Measurements from ENCODE around the gene PDGFRA. TPM values are rescaled to one million over a fixed set of nuclear protein-coding genes. Genes with fewer than 3 reads are reported as not detected.
"Not testable (repeated sequence)": the region's sequence is repeated elsewhere in the genome, so short reads cannot be mapped to it uniquely, and the experiment has no call there.

Gene PDGFRA
- total RNA-seq, 4 donors from 2014 or later: 92.2 to 164 (median 130) TPM

DNA sequence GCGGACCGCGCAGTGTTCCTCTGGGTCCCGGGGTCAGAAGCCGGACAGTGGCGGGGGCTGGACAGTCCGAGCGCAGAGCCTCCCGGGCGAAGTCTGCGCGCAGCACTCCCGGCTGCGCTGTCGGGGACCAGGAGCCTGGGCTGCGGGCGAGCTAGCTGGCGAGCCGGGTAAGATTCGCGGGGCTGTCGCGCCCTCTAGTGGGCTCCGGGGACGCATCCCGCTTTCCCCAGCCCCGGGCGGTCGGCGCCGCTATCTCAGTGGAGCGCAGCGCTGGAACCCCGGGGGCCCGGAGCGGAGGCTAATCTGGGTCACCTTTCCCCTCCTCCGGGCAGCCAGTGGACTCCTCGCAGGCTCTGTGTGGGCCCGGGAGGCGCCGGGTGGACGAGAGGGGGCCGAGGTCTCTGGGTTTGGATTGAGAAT lies 4.2 kb downstream of the PDGFRA start:
- peak overlapping the region in 3 of 4 donors; percentile 73 to 82 (median 76) for H3K27ac ChIP-seq
- peak; percentile 72 for ATAC-seq
- H3K4me1 ChIP-seq: peaks cover 0 to 53% (median 19%) of the 10 kb centered on the region in 3 donors
- H3K36me3 ChIP-seq: no peaks in the 10 kb centered on the region
- TF ChIP-seq POLR2A (IDR thresholded peaks at IDR 0.05) (peak in 1 of 2 donors; percentile 12), EP300 (IDR thresholded peaks at IDR 0.05) (no peak), POLR2AphosphoS5 (IDR thresholded peaks at IDR 0.05) (no peak)
- TF ChIP-seq, protein P1, sequence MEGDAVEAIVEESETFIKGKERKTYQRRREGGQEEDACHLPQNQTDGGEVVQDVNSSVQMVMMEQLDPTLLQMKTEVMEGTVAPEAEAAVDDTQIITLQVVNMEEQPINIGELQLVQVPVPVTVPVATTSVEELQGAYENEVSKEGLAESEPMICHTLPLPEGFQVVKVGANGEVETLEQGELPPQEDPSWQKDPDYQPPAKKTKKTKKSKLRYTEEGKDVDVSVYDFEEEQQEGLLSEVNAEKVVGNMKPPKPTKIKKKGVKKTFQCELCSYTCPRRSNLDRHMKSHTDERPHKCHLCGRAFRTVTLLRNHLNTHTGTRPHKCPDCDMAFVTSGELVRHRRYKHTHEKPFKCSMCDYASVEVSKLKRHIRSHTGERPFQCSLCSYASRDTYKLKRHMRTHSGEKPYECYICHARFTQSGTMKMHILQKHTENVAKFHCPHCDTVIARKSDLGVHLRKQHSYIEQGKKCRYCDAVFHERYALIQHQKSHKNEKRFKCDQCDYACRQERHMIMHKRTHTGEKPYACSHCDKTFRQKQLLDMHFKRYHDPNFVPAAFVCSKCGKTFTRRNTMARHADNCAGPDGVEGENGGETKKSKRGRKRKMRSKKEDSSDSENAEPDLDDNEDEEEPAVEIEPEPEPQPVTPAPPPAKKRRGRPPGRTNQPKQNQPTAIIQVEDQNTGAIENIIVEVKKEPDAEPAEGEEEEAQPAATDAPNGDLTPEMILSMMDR (IDR thresholded peaks at IDR 0.05): peak in 3 of 4 experiments; percentile 71 to 85 (median 77)
- peak overlapping the region; percentile 31 to 60 for H3K4me3 ChIP-seq
- peaks cover 91% of the 10 kb centered on the region for H3K27me3 ChIP-seq
- no CpG with 5 or more reads among the region's 43 CpGs for WGBS, 2 donors (ENCODE audit: low coverage in 1 of 2)
- H3K9me3 ChIP-seq: no peaks in the 10 kb centered on the region

DNA sequence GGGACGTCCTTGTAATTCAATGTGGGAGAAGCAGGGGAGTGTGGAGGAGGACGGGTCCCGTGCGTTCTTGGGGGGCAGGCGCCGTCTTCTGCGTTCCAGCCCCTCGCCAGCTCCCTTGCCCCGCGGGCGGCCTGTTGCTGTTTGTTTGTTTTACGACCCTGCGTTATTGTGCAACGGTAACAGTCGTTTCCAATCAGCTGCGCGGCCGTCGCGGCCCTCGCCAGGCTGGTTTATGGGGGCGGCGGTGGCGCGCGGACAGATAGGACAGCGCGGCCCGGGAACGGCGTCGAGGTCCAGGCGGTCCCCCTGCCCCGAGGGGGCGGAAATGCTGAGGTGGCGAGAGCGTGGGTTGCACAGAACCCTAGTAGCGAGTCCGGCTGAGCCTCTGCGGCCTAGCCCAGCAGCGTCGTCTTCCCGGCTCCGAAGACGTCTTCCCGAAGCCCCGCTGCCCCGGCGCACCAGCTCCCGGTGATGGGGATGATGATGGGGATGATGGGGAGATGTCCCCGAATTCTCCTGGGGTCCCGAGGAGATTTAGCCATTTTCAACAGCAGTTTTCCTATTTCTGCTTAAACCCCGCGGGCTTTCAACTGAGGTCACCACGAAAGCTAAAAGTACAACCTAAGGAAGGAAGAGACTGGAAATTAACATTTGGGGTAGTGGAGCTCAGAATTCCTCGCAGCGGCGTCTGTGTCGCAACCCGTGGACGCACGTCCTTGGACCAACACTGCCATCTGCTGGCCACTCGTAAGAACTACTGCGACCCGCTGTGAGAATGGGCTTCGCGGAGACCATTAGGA lies 4.8 kb downstream of the PDGFRA start:
- TF ChIP-seq EP300 (IDR thresholded peaks at IDR 0.05): no peak
- TF ChIP-seq POLR2A (IDR thresholded peaks at IDR 0.05): no peak
- TF ChIP-seq POLR2AphosphoS5 (IDR thresholded peaks at IDR 0.05): peak; percentile 17
- TF ChIP-seq, protein P1 (IDR thresholded peaks at IDR 0.05): peak; percentile 92 to 96 (median 92)
- Histone ChIP-seq H3K27ac (peak overlapping the region in 3 of 4 donors; percentile 73 to 82 (median 76)), H3K4me3 (peak overlapping the region; percentile 31 to 60), H3K27me3 (peaks cover 85% of the 10 kb centered on the region), H3K4me1 (peaks cover 0 to 47% (median 19%) of the 10 kb centered on the region in 3 donors), H3K36me3 (no peaks in the 10 kb centered on the region), H3K9me3 (no peaks in the 10 kb centered on the region)
- ATAC-seq: peak; percentile 36
- 0 to 16% methylated on average over 5 to 15 of the region's 67 CpGs for WGBS, 2 donors (ENCODE audit: low coverage in 1 of 2)

DNA sequence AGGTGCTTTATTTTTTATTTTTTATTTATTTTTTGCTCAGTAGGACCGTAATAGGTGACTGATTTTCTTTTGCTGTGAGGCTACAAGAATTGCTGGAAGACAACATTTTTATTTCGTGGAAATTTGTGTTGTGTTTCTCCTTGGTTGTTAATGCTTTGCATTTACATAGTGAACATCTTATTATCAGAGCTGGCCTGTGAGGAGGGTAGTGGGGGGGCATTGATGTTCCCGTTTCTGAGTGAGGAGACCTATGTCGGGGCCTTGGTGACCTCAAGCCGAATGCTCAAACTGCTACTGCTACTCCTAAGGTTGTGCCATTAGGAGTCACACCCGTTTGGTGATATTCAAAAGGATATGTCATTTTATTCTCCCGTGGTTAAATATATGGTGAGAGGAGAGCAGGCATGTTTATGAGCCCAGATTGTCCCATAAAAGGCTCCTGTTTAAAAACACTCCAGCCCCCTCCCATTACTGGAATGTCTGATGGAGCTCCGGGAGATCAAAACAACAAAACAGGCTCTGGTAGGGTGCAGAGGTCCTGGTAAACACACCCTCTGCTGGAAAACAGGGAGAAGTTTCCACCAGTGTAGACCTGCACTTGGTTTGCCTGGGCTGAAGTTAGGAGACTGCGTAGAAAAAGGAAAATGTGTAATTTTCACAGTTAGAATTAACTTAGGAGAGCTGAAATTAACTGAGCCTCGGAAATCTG lies 5.6 kb downstream of the PDGFRA start:
- 17 to 21% methylated on average over 7 to 9 of the region's 10 CpGs for WGBS, 2 donors (ENCODE audit: low coverage in 1 of 2)
- peak overlapping the region in 1 of 4 donors; percentile 82 for H3K27ac ChIP-seq
- peaks cover 0 to 50% (median 19%) of the 10 kb centered on the region in 3 donors for H3K4me1 ChIP-seq
- H3K36me3 ChIP-seq: no peaks in the 10 kb centered on the region
- no peaks in the 10 kb centered on the region for H3K9me3 ChIP-seq
- H3K4me3 ChIP-seq: peak overlapping the region in 1 of 2 donors; percentile 60
- H3K27me3 ChIP-seq: peaks cover 85% of the 10 kb centered on the region
- no peak for TF ChIP-seq EP300 (IDR thresholded peaks at IDR 0.05)
- no peak for TF ChIP-seq POLR2A (IDR thresholded peaks at IDR 0.05)
- TF ChIP-seq, protein P1 (IDR thresholded peaks at IDR 0.05): no peak
- no peak for ATAC-seq

DNA sequence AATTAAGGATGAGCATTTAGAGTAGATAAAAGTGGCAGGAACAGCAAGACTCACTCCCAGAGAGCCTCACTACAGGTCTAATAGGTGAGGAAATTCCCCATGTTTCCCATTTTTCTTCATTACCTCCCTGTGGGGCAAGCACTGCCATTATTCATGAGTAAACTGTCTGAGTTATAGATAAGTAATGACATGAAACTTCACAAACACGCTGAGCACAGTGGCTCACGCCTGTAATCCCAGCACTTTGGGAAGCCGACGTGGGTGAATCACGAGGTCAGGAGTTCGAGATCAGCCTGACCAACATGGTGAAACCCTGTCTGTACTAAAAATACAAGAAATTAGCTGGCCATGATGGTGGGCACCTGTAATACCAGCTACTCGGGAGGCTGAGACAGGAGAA lies 7.2 kb downstream of the PDGFRA start:
- ATAC-seq, H3K9me3 ChIP-seq, H3K36me3 ChIP-seq, H3K27ac ChIP-seq: not testable (repeated sequence)
- 67% methylated on average over 7 of the region's 7 CpGs; no CpG with 5 or more reads in 1 of the 2 donors for WGBS, 2 donors (ENCODE audit: low coverage in 1 of 2)
- peaks cover 0 to 33% (median 18%) of the 10 kb centered on the region in 3 donors for H3K4me1 ChIP-seq
- peak overlapping the region in 1 of 2 donors; percentile 6 for H3K4me3 ChIP-seq
- H3K27me3 ChIP-seq: peaks cover 72% of the 10 kb centered on the region

DNA sequence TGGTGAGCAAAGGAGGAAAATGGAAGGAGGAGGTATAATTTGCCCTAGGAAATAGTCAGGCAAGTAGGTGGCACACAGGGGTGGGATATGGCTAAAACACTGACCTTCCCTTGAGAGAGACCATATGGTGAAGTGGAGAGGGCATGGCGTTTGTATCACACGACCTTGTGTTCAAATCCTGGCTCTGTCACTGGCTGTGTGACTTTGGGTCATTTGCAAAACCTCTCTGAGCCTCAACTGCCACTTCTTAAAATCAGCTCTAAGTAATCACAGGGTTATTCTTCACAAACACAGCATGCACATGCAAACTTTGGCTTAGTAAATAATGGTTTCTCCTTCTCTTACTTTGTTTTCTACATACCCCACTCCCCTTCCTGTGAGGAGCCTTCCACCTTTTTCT lies 8.7 kb downstream of the PDGFRA start:
- peaks cover 0 to 19% (median 7%) of the 10 kb centered on the region in 3 donors for H3K4me1 ChIP-seq
- WGBS, 2 donors (ENCODE audit: low coverage in 1 of 2): 50 to 70% methylated on average over 2 of the region's 2 CpGs
- TF ChIP-seq, protein P1 (IDR thresholded peaks at IDR 0.05): no peak
- TF ChIP-seq EP300 (IDR thresholded peaks at IDR 0.05) (no peak), POLR2AphosphoS5 (IDR thresholded peaks at IDR 0.05) (no peak), POLR2A (IDR thresholded peaks at IDR 0.05) (no peak)
- H3K9me3 ChIP-seq: no peaks in the 10 kb centered on the region
- ATAC-seq: no peak
- H3K27ac ChIP-seq: no peak overlapping the region
- peaks cover 60% of the 10 kb centered on the region for H3K27me3 ChIP-seq
- no peaks in the 10 kb centered on the region for H3K36me3 ChIP-seq
- no peak overlapping the region for H3K4me3 ChIP-seq
